H9 (cell line): Measurements from ENCODE around the gene KIF5A. TPM values are rescaled to one million over a fixed set of nuclear protein-coding genes. Genes with fewer than 3 reads are reported as not detected.

ENCODE experiments used
- DNase-seq: peaks from one replicate; pipeline ENCODE4 v3.0.0-alpha.2; 2017
- H2AFZ ChIP-seq: one replicate; pipeline ENCODE4 v1.6.1; 2013; ENCODE audit warnings: mild to moderate bottlenecking, low read length, control low read depth, moderate library complexity
- H2AK5ac ChIP-seq: 2 replicates; pipeline ENCODE4 v1.6.1; 2013; ENCODE audit warnings: low read length, control low read depth, mixed read lengths; ENCODE audit not compliant: insufficient read length
- H2BK120ac ChIP-seq: one replicate; pipeline ENCODE4 v1.6.1; 2013; ENCODE audit warnings: low read depth, mild to moderate bottlenecking, low read length, control low read depth, inconsistent platforms; ENCODE audit not compliant: poor library complexity, severe bottlenecking
- H2BK12ac ChIP-seq: 2 replicates; pipeline ENCODE4 v1.6.1; 2013; ENCODE audit warnings: low read length, control low read depth, mixed read lengths, low read depth; ENCODE audit not compliant: insufficient read length
- H2BK15ac ChIP-seq: 2 replicates; pipeline ENCODE4 v1.6.1; 2013; ENCODE audit warnings: low read depth, low read length, control low read depth
- H2BK20ac ChIP-seq: one replicate; pipeline ENCODE4 v1.6.1; 2013; ENCODE audit warnings: low read depth, mild to moderate bottlenecking, low read length, control low read depth, inconsistent platforms; ENCODE audit not compliant: poor library complexity, severe bottlenecking
- H2BK5ac ChIP-seq: 2 replicates; pipeline ENCODE4 v1.6.1; 2013; ENCODE audit warnings: low read length, control low read depth, mixed read lengths; ENCODE audit not compliant: insufficient read length
- H3K14ac ChIP-seq: 2 replicates; pipeline ENCODE4 v1.6.1; 2013; ENCODE audit warnings: low read length, control low read depth; ENCODE audit not compliant: insufficient read depth
- H3K18ac ChIP-seq: 2 replicates; pipeline ENCODE4 v1.6.1; 2013; ENCODE audit warnings: low read depth, mild to moderate bottlenecking, mixed read lengths, low read length, control low read depth; ENCODE audit not compliant: insufficient read length
- H3K23ac ChIP-seq: 2 replicates; pipeline ENCODE4 v1.6.1; 2013; ENCODE audit warnings: low read length, control low read depth, mixed read lengths, low read depth; ENCODE audit not compliant: insufficient read length
- H3K23me2 ChIP-seq: 2 replicates; pipeline ENCODE4 v1.6.1; 2013; ENCODE audit warnings: low read depth, mild to moderate bottlenecking, mixed read lengths, low read length, control low read depth; ENCODE audit not compliant: insufficient read length, poor library complexity, severe bottlenecking
- H3K27ac ChIP-seq: 2 replicates; pipeline ENCODE4 v1.5.1; 2013; ENCODE audit warnings: low read length, control low read depth, mixed read lengths, low read depth; ENCODE audit not compliant: insufficient read length
- H3K27me3 ChIP-seq: 2 replicates; pipeline ENCODE4 v1.6.1; 2013; ENCODE audit warnings: low read length, control low read depth, inconsistent platforms; ENCODE audit not compliant: insufficient read depth
- H3K4ac ChIP-seq: 2 replicates; pipeline ENCODE4 v1.6.1; 2013; ENCODE audit warnings: low read depth, mild to moderate bottlenecking, control low read depth, inconsistent platforms, low read length, moderate library complexity
- H3K4me1 ChIP-seq: 2 replicates; pipeline ENCODE4 v1.6.1; 2013; ENCODE audit warnings: low read length, control low read depth, inconsistent platforms; ENCODE audit not compliant: insufficient read depth
- H3K4me2 ChIP-seq: 2 replicates; pipeline ENCODE4 v1.6.1; 2013; ENCODE audit warnings: low read length, control low read depth, mixed read lengths; ENCODE audit not compliant: insufficient read length, insufficient read depth
- H3K56ac ChIP-seq: 2 replicates; pipeline ENCODE4 v1.6.1; 2013; ENCODE audit warnings: low read depth, mild to moderate bottlenecking, mixed read lengths, low read length, control low read depth; ENCODE audit not compliant: insufficient read length
- H3K79me1 ChIP-seq: 2 replicates; pipeline ENCODE4 v1.6.1; 2013; ENCODE audit warnings: low read depth, mild to moderate bottlenecking, moderate library complexity, low read length, control low read depth, inconsistent platforms; ENCODE audit not compliant: insufficient read depth, poor library complexity, severe bottlenecking
- H3K79me2 ChIP-seq: 2 replicates; pipeline ENCODE4 v1.6.1; 2013; ENCODE audit warnings: low read length, control low read depth, inconsistent platforms; ENCODE audit not compliant: insufficient read depth
- H3K9ac ChIP-seq: 2 replicates; pipeline ENCODE4 v1.6.1; 2013; ENCODE audit warnings: low read length, control low read depth, mixed read lengths; ENCODE audit not compliant: insufficient read length; ENCODE audit errors: extremely low read depth
- H3K9me3 ChIP-seq: one replicate; pipeline ENCODE4 v1.6.1; 2013; ENCODE audit warnings: low read depth, low read length, inconsistent platforms; ENCODE audit not compliant: control insufficient read depth
- H3T11ph ChIP-seq: one replicate; pipeline ENCODE4 v1.6.1; 2013; ENCODE audit warnings: mild to moderate bottlenecking, low read length, control low read depth, inconsistent platforms
- H4K20me1 ChIP-seq: one replicate; pipeline ENCODE4 v1.6.1; 2013; ENCODE audit not compliant: control insufficient read depth, insufficient read length, insufficient read depth
- H4K5ac ChIP-seq: 2 replicates; pipeline ENCODE4 v1.6.1; 2013; ENCODE audit warnings: low read depth, mild to moderate bottlenecking, mixed read lengths, low read length, control low read depth; ENCODE audit not compliant: insufficient read length
- H4K8ac ChIP-seq: replicated peaks from 2 replicates; pipeline ENCODE4 v1.6.1; 2013; ENCODE audit warnings: low read length, control low read depth, mixed read lengths, low read depth; ENCODE audit not compliant: insufficient read length
- H4K91ac ChIP-seq: 2 replicates; pipeline ENCODE4 v1.6.1; 2013; ENCODE audit warnings: low read depth, mild to moderate bottlenecking, moderate library complexity, mixed read lengths, low read length, control low read depth; ENCODE audit not compliant: insufficient read length
- H3K27ac Mint-ChIP-seq, 3 experiments: 2 replicates in 2 of 3; 3 replicates in 1 of 3; pipeline ENCODE4 v1.8.0; 2020 to 2021; ENCODE audit warnings: mixed read lengths in 3 of 3, mild to moderate bottlenecking in 1 of 3, moderate library complexity in 1 of 3
- H3K27me3 Mint-ChIP-seq: 2 replicates; pipeline ENCODE4 v1.8.0; 2021; ENCODE audit warnings: low read depth, mild to moderate bottlenecking, moderate library complexity, mixed read lengths
- H3K36me3 Mint-ChIP-seq, 3 experiments: 2 replicates in 2 of 3; 3 replicates in 1 of 3; pipeline ENCODE4 v1.8.0; 2020 to 2021; ENCODE audit warnings: low read depth in 3 of 3, mixed read lengths in 3 of 3; ENCODE audit not compliant: insufficient read depth in 1 of 3
- H3K4me1 Mint-ChIP-seq, 2 experiments: 2 replicates each; pipeline ENCODE4 v1.8.0; 2020; ENCODE audit warnings: mixed read lengths in 2 of 2
- H3K4me3 Mint-ChIP-seq, 2 experiments: 2 replicates in 1 of 2; 3 replicates in 1 of 2; pipeline ENCODE4 v1.8.0; 2020 to 2021; ENCODE audit warnings: mild to moderate bottlenecking in 2 of 2, mixed read lengths in 2 of 2, moderate library complexity in 1 of 2
- H3K9me3 Mint-ChIP-seq, 2 experiments: 2 replicates in 1 of 2; 3 replicates in 1 of 2; pipeline ENCODE4 v1.8.0; 2020; ENCODE audit warnings: mild to moderate bottlenecking in 2 of 2, mixed read lengths in 2 of 2, moderate library complexity in 1 of 2
- CTCF ChIP-seq: fragments of 200-600 bp; sonication (generic); conservative IDR thresholded peaks from 3 replicates; pipeline ENCODE4 v1.8.0; 2021; ENCODE audit warnings: antibody characterized with exemption, mild to moderate bottlenecking
- WGBS: extraction: QIAGEN DNeasy Blood & Tissue Kit; methylation state at CpG from one replicate; pipeline ENCODE4 v1.1.7; 2013; ENCODE audit warnings: missing lambda C conversion rate, low lambda C conversion rate, mixed read lengths; ENCODE audit not compliant: insufficient read length; ENCODE audit errors: extremely low coverage; 5-methylcytosine and 5-hydroxymethylcytosine counted together
- total RNA-seq: library from RNA; stranded (reverse); gene quantifications from 2 replicates; pipeline ENCODE4 v1.2.1, GENCODE V29; 2021

The KIF5A gene
- total RNA-seq, 1 experiment from 2014 or later = 18.5 TPM

DNA sequence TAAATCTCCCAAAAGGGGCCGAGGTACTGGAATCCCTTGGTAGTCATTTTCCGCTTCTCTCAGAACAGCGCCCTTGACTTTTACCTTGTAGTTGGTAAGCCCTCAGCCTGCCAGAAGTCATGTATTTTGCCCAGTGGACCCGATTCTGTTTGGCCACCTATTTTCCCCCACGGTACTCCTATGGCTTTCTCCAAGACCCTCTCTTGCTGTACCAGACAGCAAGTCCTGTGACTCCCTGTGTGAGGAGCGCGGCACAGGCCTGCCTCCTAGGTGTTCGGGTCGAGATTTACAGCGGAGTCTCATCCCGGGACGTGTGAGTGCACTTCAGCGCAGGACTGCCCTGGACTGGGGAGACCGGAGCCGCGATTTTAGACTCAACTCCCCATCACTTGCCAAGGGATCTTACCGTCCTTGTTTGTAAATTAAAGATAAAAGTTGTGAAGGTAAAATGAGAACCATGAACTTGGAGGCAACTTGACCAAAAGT, 28.3 kb upstream of the KIF5A start:
- H3K36me3 Mint-ChIP-seq = peaks cover 21 to 44% (median 42%) of the 10 kb centered on the region in 3 experiments
- H3K27me3 Mint-ChIP-seq = no peaks in the 10 kb centered on the region; the same call in 1 of the 2 replicates
- Histone ChIP-seq H3K9me3 (no peaks in the 10 kb centered on the region), H4K8ac (no peak overlapping the region), H2BK20ac (no peak overlapping the region), H3K4ac (no peak overlapping the region), H2BK5ac (no peak overlapping the region), H4K5ac (no peak overlapping the region), H2AFZ (no peak overlapping the region), H3K56ac (no peak overlapping the region), H4K20me1 (no peaks in the 10 kb centered on the region), H3T11ph (no peak overlapping the region), H3K9ac (no peak overlapping the region), H2BK15ac (no peak overlapping the region), H3K27ac (no peak overlapping the region), H2AK5ac (no peak overlapping the region), H2BK120ac (no peak overlapping the region), H3K23me2 (peaks cover 22% of the 10 kb centered on the region), H3K18ac (no peak overlapping the region), H4K91ac (no peak overlapping the region), H3K14ac (no peak overlapping the region), H3K23ac (no peak overlapping the region), H3K4me1 (peaks cover 3% of the 10 kb centered on the region; the same call in 1 of the 2 replicates), H3K4me2 (peak overlapping the region; percentile 58), H2BK12ac (no peak overlapping the region), H3K27me3 (no peaks in the 10 kb centered on the region), H3K79me1 (no peaks in the 10 kb centered on the region), H3K79me2 (no peaks in the 10 kb centered on the region)
- H3K4me1 Mint-ChIP-seq = peaks cover 37 to 52% of the 10 kb centered on the region in 2 experiments
- H3K9me3 Mint-ChIP-seq = no peaks in the 10 kb centered on the region
- WGBS = no CpG with 5 or more reads among the region's 17 CpGs
- peak overlapping the region; percentile 92 to 98 (median 95) for H3K27ac Mint-ChIP-seq
- H3K4me3 Mint-ChIP-seq = peak overlapping the region; percentile 93 to 96
- TF ChIP-seq CTCF = no peak; the same call in 1 of the 3 replicates
- peak; percentile 82 for DNase-seq
